Suprapubic skin (tissue), 4 donors: Measurements from ENCODE around the gene SUPT20H. TPM values are rescaled to one million over a fixed set of nuclear protein-coding genes. Genes with fewer than 3 reads are reported as not detected.
"Not testable (repeated sequence)": the region's sequence is repeated elsewhere in the genome, so short reads cannot be mapped to it uniquely, and the experiment has no call there.

Source experiments
- DNase-seq, 2 donors: peaks; one replicate each; pipeline ENCODE4 v3.0.0-alpha.2; 2019; ENCODE audit warnings: low spot score in 2 of 2
- H3K27ac ChIP-seq: fragments of 200-600 bp; sonication (generic); one replicate; pipeline ENCODE4 v1.5.1; 2019
- H3K27me3 ChIP-seq: fragments of 200-600 bp; sonication (generic); one replicate; pipeline ENCODE4 v1.5.1; 2019
- H3K36me3 ChIP-seq: fragments of 200-600 bp; sonication (generic); one replicate; pipeline ENCODE4 v1.5.1; 2019
- H3K4me1 ChIP-seq: fragments of 200-600 bp; sonication (generic); one replicate; pipeline ENCODE4 v1.5.1; 2019
- H3K4me3 ChIP-seq: fragments of 200-600 bp; sonication (generic); one replicate; pipeline ENCODE4 v1.5.1; 2019; ENCODE audit warnings: mild to moderate bottlenecking
- H3K9me3 ChIP-seq: fragments of 200-600 bp; sonication (generic); one replicate; pipeline ENCODE4 v1.5.1; 2019
- CTCF ChIP-seq, 2 donors: fragments of 200-600 bp in 1 of 2; fragments of 450-650 bp in 1 of 2; sonication (generic) in 1 of 2; IDR thresholded peaks; one replicate each; pipeline ENCODE4 v1.5.1; 2016 to 2019; ENCODE audit warnings: antibody characterized with exemption in 2 of 2, mild to moderate bottlenecking in 1 of 2, moderate library complexity in 1 of 2
- EP300 ChIP-seq: sonication (generic); formaldehyde crosslinking; IDR thresholded peaks from one replicate; pipeline ENCODE4 v1.6.1; 2017; ENCODE audit warnings: antibody characterized with exemption
- POLR2A ChIP-seq, 2 donors: fragments of 450-650 bp; IDR thresholded peaks; one replicate each; pipeline ENCODE4 v1.6.1; 2017; ENCODE audit warnings: antibody characterized with exemption in 2 of 2, mild to moderate bottlenecking in 2 of 2, moderate library complexity in 2 of 2
- POLR2AphosphoS5 ChIP-seq, 3 donors: sonication (generic); formaldehyde crosslinking; IDR thresholded peaks; one replicate each; pipeline ENCODE4 v1.6.1; 2017; ENCODE audit warnings: antibody characterized with exemption in 3 of 3
- WGBS: methylation state at CpG from one replicate; pipeline ENCODE4 v1.1.5; 2018; 5-methylcytosine and 5-hydroxymethylcytosine counted together
- total RNA-seq, 4 donors: library from RNA; depleted of rRNA; stranded (reverse); fragments of >200 nt; gene quantifications; one replicate each; pipeline ENCODE4 v1.1.0, GENCODE V29; 2016

Gene SUPT20H
- total RNA-seq, 4 donors from 2014 or later = 18.4 to 74.0 (median 42.9) TPM

- no peak for TF ChIP-seq CTCF (IDR thresholded peaks at IDR 0.05)
- no peak for TF ChIP-seq EP300
- no peak for TF ChIP-seq POLR2AphosphoS5 (IDR thresholded peaks at IDR 0.05)
- TF ChIP-seq POLR2A (IDR thresholded peaks at IDR 0.05) = no peak
- H3K9me3 ChIP-seq = no peaks in the 10 kb centered on the region
- no peaks in the 10 kb centered on the region for H3K27me3 ChIP-seq
- no peak overlapping the region for H3K4me3 ChIP-seq
- WGBS = 89% methylated on average over 6 of the region's 6 CpGs
- no peak for DNase-seq
- no peaks in the 10 kb centered on the region for H3K36me3 ChIP-seq
- H3K27ac ChIP-seq = no peak overlapping the region
- no peaks in the 10 kb centered on the region for H3K4me1 ChIP-seq
Observed at GRCh38 chr13:37065890-37066526, 6.5 kb upstream of the SUPT20H start.

GRCh38 chr13:37059848-37060192 lies 332 bp upstream of the SUPT20H start:
- DNase-seq = no peak
- Histone ChIP-seq H3K27me3 (no peaks in the 10 kb centered on the region), H3K4me3 (peak overlapping the region; percentile 77), H3K9me3 (no peaks in the 10 kb centered on the region), H3K27ac (peak overlapping the region; percentile 91), H3K4me1 (peaks cover 19% of the 10 kb centered on the region), H3K36me3 (no peaks in the 10 kb centered on the region)
- no peak for TF ChIP-seq EP300
- TF ChIP-seq POLR2AphosphoS5 (IDR thresholded peaks at IDR 0.05) = no peak
- TF ChIP-seq POLR2A (IDR thresholded peaks at IDR 0.05) = no peak
- TF ChIP-seq CTCF (IDR thresholded peaks at IDR 0.05) = no peak
- 17% methylated on average over 10 of the region's 10 CpGs for WGBS

- not testable (repeated sequence) for H3K36me3 ChIP-seq, DNase-seq, H3K27me3 ChIP-seq, H3K4me3 ChIP-seq, H3K27ac ChIP-seq, H3K9me3 ChIP-seq
- H3K4me1 ChIP-seq = peaks cover 19% of the 10 kb centered on the region
- WGBS = 100% methylated on average over 2 of the region's 2 CpGs
Observed at GRCh38 chr13:37056228-37056627, 3.3 kb downstream of the SUPT20H start.

GRCh38 chr13:37053111-37053510 lies 6.4 kb downstream of the SUPT20H start:
- H3K4me3 ChIP-seq, DNase-seq, H3K4me1 ChIP-seq, H3K36me3 ChIP-seq, H3K27ac ChIP-seq, H3K27me3 ChIP-seq, H3K9me3 ChIP-seq: not testable (repeated sequence)
- WGBS = 92% methylated on average over 3 of the region's 3 CpGs

- no peak overlapping the region for H3K4me3 ChIP-seq
- peaks cover 23% of the 10 kb centered on the region for H3K36me3 ChIP-seq
- DNase-seq = no peak
- TF ChIP-seq POLR2AphosphoS5 (IDR thresholded peaks at IDR 0.05) (no peak), EP300 (no peak), CTCF (IDR thresholded peaks at IDR 0.05) (no peak), POLR2A (IDR thresholded peaks at IDR 0.05) (no peak)
- no peaks in the 10 kb centered on the region for H3K9me3 ChIP-seq
- H3K27me3 ChIP-seq = no peaks in the 10 kb centered on the region
- WGBS = 53% methylated on average over 1 of the region's 1 CpG
- no peak overlapping the region for H3K27ac ChIP-seq
- H3K4me1 ChIP-seq = no peaks in the 10 kb centered on the region
Observed at GRCh38 chr13:37049810-37050209, 9.7 kb downstream of the SUPT20H start.

- peaks cover 37% of the 10 kb centered on the region for H3K36me3 ChIP-seq
- WGBS = 86% methylated on average over 3 of the region's 3 CpGs
Observed at GRCh38 chr13:37047846-37048245, 11.6 kb downstream of the SUPT20H start.

GRCh38 chr13:37047032-37047431 lies 12.5 kb downstream of the SUPT20H start:
- DNase-seq = no peak
- H3K27me3 ChIP-seq = no peaks in the 10 kb centered on the region

More at GRCh38 chr13:37047846-37048245, 11.6 kb downstream of the SUPT20H start:
- H3K4me1 ChIP-seq = no peaks in the 10 kb centered on the region
- no peaks in the 10 kb centered on the region for H3K9me3 ChIP-seq
- H3K27ac ChIP-seq = no peak overlapping the region
- H3K27me3 ChIP-seq = no peaks in the 10 kb centered on the region
- DNase-seq = no peak
- no peak for TF ChIP-seq POLR2A (IDR thresholded peaks at IDR 0.05)
- no peak overlapping the region for H3K4me3 ChIP-seq

More at GRCh38 chr13:37047032-37047431, 12.5 kb downstream of the SUPT20H start:
- no peak overlapping the region for H3K27ac ChIP-seq
- H3K36me3 ChIP-seq = peaks cover 44% of the 10 kb centered on the region
- TF ChIP-seq POLR2AphosphoS5 (IDR thresholded peaks at IDR 0.05) = no peak
- no peak for TF ChIP-seq EP300
- no peak for TF ChIP-seq CTCF (IDR thresholded peaks at IDR 0.05)
- TF ChIP-seq POLR2A (IDR thresholded peaks at IDR 0.05) = no peak
- H3K4me3 ChIP-seq = no peak overlapping the region
- H3K4me1 ChIP-seq = no peaks in the 10 kb centered on the region
- WGBS = 84% methylated on average over 2 of the region's 2 CpGs
- H3K9me3 ChIP-seq = no peaks in the 10 kb centered on the region
